ENCODE measurements around the gene ZNHIT6. TPM values are rescaled to one million over a fixed set of nuclear protein-coding genes. Genes with fewer than 3 reads are reported as not detected.

Gene ZNHIT6
- polyA plus RNA-seq, 3 donors = 1.7 to 3.2 (median 2.0) TPM

DNA sequence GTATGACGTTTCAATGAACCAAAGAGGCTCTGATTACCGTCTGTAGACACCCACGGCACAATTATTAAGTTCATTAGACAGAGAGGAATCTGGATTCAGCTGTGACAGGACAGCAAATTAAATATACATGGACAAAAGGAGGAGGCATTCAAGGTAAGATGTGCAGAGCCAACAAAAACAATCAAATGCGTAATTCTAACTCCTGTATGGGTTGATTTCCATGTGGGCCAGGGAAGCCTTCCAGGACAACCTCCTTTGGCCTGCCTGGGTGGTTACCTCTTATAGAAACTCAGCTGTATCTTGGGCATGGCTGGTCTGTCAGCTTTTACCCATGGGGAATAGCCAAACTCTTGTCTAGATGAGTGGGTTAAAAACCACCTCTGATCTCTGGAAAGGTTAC lies 83.9 kb downstream of the ZNHIT6 start:
- H3K27me3 Mint-ChIP-seq (ENCODE audit: low read depth in 3 of 3) = peaks cover 0 to 3% (median under 1%) of the 10 kb centered on the region in 3 donors
- Histone ChIP-seq H3K4me2 (replicated peaks; ENCODE audit: extremely low read depth, low read length, poor library complexity, severe bottlenecking) (no peak overlapping the region), H3K9ac (ENCODE audit: insufficient read depth, low read length, poor library complexity, severe bottlenecking) (no peak overlapping the region), H3K79me2 (ENCODE audit: insufficient read depth, low read length) (no peaks in the 10 kb centered on the region), H3K9me3 (replicated peaks in 1 of 2; ENCODE audit: control insufficient read depth in 1 of 2, insufficient read depth in 1 of 2, low read length in 2 of 2) (peaks cover 2 to 11% of the 10 kb centered on the region in 2 donors), H4K20me1 (ENCODE audit: insufficient read depth, low read length) (no peaks in the 10 kb centered on the region), H3K27me3 (ENCODE audit: control insufficient read depth in 2 of 2, insufficient read depth in 2 of 2, low read length in 2 of 2) (no peaks in the 10 kb centered on the region), H3K4me3 (replicated peaks in 1 of 3; ENCODE audit: low read depth in 2 of 3, low read length in 3 of 3) (no peak overlapping the region), H3K27ac (ENCODE audit: low read depth in 1 of 2, low read length in 2 of 2) (no peak overlapping the region), H2AFZ (ENCODE audit: insufficient read depth, low read depth, low read length, poor library complexity, severe bottlenecking) (no peak overlapping the region), H3K4me1 (ENCODE audit: control insufficient read depth in 1 of 2, insufficient read depth in 2 of 2, low read length in 2 of 2) (no peaks in the 10 kb centered on the region), H3K36me3 (replicated peaks in 1 of 2; ENCODE audit: control insufficient read depth in 1 of 2, insufficient read depth in 2 of 2, low read length in 2 of 2) (no peaks in the 10 kb centered on the region)
- WGBS (ENCODE audit: insufficient coverage) = 100% methylated on average over 4 of the region's 4 CpGs
- intact Hi-C loops (cut with micrococcal nuclease) = no loop called here
- H3K27ac Mint-ChIP-seq = no peak overlapping the region
- peaks cover 9 to 33% (median 17%) of the 10 kb centered on the region in 7 donors for H3K9me3 Mint-ChIP-seq
- TF ChIP-seq, protein P1, sequence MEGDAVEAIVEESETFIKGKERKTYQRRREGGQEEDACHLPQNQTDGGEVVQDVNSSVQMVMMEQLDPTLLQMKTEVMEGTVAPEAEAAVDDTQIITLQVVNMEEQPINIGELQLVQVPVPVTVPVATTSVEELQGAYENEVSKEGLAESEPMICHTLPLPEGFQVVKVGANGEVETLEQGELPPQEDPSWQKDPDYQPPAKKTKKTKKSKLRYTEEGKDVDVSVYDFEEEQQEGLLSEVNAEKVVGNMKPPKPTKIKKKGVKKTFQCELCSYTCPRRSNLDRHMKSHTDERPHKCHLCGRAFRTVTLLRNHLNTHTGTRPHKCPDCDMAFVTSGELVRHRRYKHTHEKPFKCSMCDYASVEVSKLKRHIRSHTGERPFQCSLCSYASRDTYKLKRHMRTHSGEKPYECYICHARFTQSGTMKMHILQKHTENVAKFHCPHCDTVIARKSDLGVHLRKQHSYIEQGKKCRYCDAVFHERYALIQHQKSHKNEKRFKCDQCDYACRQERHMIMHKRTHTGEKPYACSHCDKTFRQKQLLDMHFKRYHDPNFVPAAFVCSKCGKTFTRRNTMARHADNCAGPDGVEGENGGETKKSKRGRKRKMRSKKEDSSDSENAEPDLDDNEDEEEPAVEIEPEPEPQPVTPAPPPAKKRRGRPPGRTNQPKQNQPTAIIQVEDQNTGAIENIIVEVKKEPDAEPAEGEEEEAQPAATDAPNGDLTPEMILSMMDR (IDR thresholded peaks at IDR 0.05) = no peak
- no peaks in the 10 kb centered on the region for H3K4me1 Mint-ChIP-seq
- no peak for DNase-seq
- no peak overlapping the region for H3K4me3 Mint-ChIP-seq
- peaks cover 0 to 5% of the 10 kb centered on the region in 2 donors for H3K36me3 Mint-ChIP-seq

DNA sequence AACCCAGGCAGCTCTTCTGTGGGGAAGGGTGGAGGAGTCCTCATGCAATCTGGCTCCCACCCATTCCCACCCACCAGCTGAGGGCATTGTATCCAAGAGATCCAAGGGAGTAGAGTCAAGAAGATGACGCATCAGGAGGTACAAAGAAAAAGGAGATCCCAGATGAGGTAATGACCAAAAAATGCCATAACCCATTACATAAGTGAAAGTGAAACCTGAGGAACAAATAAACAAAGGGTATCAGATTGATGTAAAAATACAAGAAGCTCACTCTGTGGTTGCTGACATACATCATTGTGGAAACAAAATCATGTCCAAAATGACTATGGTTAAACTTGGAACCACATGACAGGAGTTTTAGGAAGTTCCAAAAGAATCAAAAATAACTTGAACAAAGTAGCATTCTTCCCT lies 85.2 kb downstream of the ZNHIT6 start:
- Mint-ChIP-seq H3K4me1 (no peaks in the 10 kb centered on the region), H3K27me3 (ENCODE audit: low read depth in 3 of 3) (no peaks in the 10 kb centered on the region), H3K4me3 (no peak overlapping the region), H3K27ac (no peak overlapping the region), H3K9me3 (peaks cover 12 to 35% (median 18%) of the 10 kb centered on the region in 7 donors), H3K36me3 (no peaks in the 10 kb centered on the region)
- TF ChIP-seq, protein P1 (IDR thresholded peaks at IDR 0.05) = no peak
- peaks cover 2 to 11% of the 10 kb centered on the region in 2 donors for H3K9me3 ChIP-seq (replicated peaks in 1 of 2; ENCODE audit: control insufficient read depth in 1 of 2, insufficient read depth in 1 of 2, low read length in 2 of 2)
- intact Hi-C loops (cut with micrococcal nuclease) = no loop called here
- no peaks in the 10 kb centered on the region for H3K4me1 ChIP-seq (ENCODE audit: control insufficient read depth in 1 of 2, insufficient read depth in 2 of 2, low read length in 2 of 2)
- no peak overlapping the region for H3K4me2 ChIP-seq (replicated peaks; ENCODE audit: extremely low read depth, low read length, poor library complexity, severe bottlenecking)
- no peak overlapping the region for H3K27ac ChIP-seq (ENCODE audit: low read depth in 1 of 2, low read length in 2 of 2)
- H2AFZ ChIP-seq (ENCODE audit: insufficient read depth, low read depth, low read length, poor library complexity, severe bottlenecking) = no peak overlapping the region
- H3K4me3 ChIP-seq (replicated peaks in 1 of 3; ENCODE audit: low read depth in 2 of 3, low read length in 3 of 3) = no peak overlapping the region
- H3K27me3 ChIP-seq (ENCODE audit: control insufficient read depth in 2 of 2, insufficient read depth in 2 of 2, low read length in 2 of 2) = no peaks in the 10 kb centered on the region
- no peaks in the 10 kb centered on the region for H3K36me3 ChIP-seq (replicated peaks in 1 of 2; ENCODE audit: control insufficient read depth in 1 of 2, insufficient read depth in 2 of 2, low read length in 2 of 2)
- H4K20me1 ChIP-seq (ENCODE audit: insufficient read depth, low read length) = no peaks in the 10 kb centered on the region
- no peak overlapping the region for H3K9ac ChIP-seq (ENCODE audit: insufficient read depth, low read length, poor library complexity, severe bottlenecking)
- H3K79me2 ChIP-seq (ENCODE audit: insufficient read depth, low read length) = no peaks in the 10 kb centered on the region
- no CpG with 5 or more reads among the region's 1 CpG for WGBS (ENCODE audit: insufficient coverage)
- DNase-seq = no peak

Measured in CD14-positive monocyte (primary cell).